Fibroblast of villous mesenchyme (primary cell): ENCODE measurements around the gene PRSS35. TPM values are rescaled to one million over a fixed set of nuclear protein-coding genes. Genes with fewer than 3 reads are reported as not detected.
A peak's percentile ranks its signal among the peaks of the same experiment; 100 is the strongest.

ENCODE experiments used
- DNase-seq: peaks from one replicate; pipeline ENCODE4 v3.0.0-alpha.2; 2010; ENCODE audit warnings: low read depth
- H3K4me3 ChIP-seq: 2 replicates; pipeline ENCODE4 v1.5.1; 2011; ENCODE audit warnings: low read depth, mild to moderate bottlenecking, low read length
- CTCF ChIP-seq: IDR thresholded peaks from 2 replicates; pipeline ENCODE4 v1.5.1; 2012; ENCODE audit warnings: low read depth, mild to moderate bottlenecking, low read length; ENCODE audit not compliant: insufficient read depth
- total RNA-seq: library from RNA; depleted of rRNA; stranded (reverse); fragments of >200 nt; gene quantifications from 2 replicates; pipeline ENCODE4 v1.2.3, GENCODE V29; 2012

The PRSS35 gene
- total RNA-seq, 1 donor: 5.2 TPM

DNA sequence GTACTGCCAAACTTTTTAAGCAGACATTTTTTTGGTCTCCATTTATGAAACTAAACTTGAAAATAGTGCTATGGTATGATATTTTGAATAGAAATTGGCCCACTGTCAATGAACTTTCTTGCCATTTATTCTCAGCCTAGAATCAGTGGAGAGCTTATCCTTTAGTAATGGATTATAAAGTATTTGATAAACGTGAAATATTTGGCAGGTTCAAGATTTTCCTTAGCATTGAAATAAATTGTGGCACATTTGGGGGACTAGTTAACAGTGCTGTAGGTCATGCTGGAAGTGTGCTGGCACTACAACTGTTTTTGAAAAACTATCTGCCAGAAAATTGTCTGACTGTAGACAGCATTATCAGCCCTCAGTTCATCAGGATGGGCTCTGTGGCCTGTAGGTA is 2.1 kb downstream of the PRSS35 start:
- no peak overlapping the region for H3K4me3 ChIP-seq

GRCh38 chr6:83514866-83515466 is 2.6 kb downstream of the PRSS35 start:
- H3K4me3 ChIP-seq: no peak overlapping the region

More for the DNA sequence above, 2.1 kb downstream of the PRSS35 start:
- no peak for DNase-seq
- TF ChIP-seq CTCF: no peak

DNA sequence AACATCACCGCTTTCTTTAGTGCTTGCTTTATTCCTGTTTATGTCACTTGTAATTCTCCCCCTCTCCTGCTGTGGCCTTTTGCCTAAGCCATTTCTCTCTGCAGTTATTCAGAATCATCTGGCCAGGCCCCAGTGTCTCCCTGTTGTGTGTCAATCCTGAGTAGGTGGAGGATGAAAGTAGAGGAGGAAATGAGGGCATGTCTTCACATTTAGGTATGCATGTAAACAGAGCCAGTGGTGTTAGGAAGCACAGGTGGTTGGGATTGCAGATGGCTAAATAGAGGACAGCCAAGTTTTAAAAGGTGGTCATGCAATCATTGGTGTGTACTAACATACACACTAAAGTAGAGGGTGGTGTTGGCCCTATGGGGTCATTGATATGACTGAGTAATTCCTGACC is 5.2 kb downstream of the PRSS35 start:
- TF ChIP-seq CTCF: no peak
- no peak overlapping the region for H3K4me3 ChIP-seq
- DNase-seq: no peak

More at GRCh38 chr6:83514866-83515466, 2.6 kb downstream of the PRSS35 start:
- peak; percentile 83 for TF ChIP-seq CTCF
- peak; percentile 74 for DNase-seq

DNA sequence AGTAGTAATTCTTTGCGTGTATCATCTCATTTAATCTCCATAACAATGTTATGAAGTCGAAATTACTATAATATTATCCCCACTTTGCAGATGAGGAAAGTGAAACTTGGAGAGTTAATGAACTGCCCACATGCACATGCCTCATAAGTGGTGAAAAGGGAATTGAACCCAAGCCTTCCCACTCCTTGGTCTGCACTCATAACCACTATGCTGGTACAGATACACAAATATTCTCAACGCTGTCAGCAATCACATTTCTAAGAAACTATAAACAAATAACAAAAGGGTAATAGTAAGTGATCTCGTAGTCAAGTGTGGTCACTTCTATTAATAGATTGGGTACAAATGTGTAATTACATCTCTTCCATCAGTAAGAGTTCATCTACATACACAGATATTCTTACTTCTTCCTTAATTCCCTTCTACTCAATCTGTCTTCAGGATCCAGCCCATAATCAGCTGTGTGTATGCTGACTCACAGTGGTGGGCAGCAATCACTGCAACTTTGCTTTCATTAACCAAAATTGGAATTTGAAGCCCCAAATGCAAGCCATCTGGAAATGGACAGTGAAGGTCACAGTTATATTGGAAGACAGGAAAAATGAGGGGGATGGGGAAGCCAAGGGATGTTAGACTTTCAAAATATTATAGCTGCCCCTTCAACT is 6.6 kb downstream of the PRSS35 start:
- TF ChIP-seq CTCF: peak; percentile 38
- H3K4me3 ChIP-seq: no peak overlapping the region
- DNase-seq: peak; percentile 13

- no peak overlapping the region for H3K4me3 ChIP-seq
- DNase-seq: peak; percentile 57
- TF ChIP-seq CTCF: peak; percentile 86
Measured at GRCh38 chr6:83536034-83536646, 23.8 kb downstream of the PRSS35 start.

- DNase-seq: no peak
- H3K4me3 ChIP-seq: no peak overlapping the region
- TF ChIP-seq CTCF: no peak
Measured at GRCh38 chr6:83536647-83537589, 24.6 kb downstream of the PRSS35 start.
